Activated T-cell treated with anti-CD3 and anti-CD28 coated beads, Interleukin-2, amount 50 U/mL, for 1 hour (primary cell): Measurements from ENCODE around the gene CDH23.

Source experiments
- DNase-seq: peaks from one replicate; pipeline ENCODE4 v3.0.0-alpha.2; 2020

The CDH23 gene

DNA sequence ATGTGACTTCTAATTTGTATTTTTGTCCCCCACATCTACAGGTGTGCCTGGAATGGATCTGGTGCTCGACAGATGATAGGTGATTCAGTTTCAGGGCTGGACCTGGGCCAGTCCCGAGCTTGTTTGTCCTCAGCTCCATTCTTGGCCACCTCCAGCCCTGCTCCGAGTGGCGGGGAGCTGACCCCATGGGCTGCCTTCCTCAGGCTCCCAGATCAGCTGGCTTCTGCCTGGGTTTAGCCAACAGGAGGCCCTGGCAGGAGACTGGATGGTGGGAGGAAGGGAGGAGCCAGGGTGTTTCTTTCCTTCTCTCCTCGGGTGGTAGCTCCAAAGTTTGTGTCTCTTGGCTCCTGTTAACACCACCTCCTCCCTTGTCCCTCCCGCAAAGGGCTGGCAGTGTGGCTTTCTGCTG, 75.2 kb downstream of the CDH23 start:
- DNase-seq, result no peak

DNA sequence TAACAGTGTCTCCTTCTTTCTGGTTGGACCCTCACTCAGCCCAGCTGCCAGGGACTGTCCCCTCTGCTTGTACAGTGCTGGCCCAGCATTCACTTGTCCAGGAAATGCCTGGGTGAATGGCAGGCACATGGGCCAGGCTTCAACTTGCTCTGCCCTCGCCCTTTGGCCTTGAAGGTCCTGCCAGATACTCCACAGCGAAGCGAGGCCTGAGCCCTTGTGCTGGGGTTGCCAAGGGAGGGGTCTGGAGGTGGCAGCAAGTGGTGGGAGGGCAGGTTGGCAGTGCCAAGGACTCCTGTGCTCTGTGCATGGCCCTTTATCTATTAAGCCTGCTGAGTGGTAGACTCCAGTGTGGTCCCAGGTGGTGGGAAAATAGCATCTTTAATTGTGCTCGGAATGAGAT, 75.7 kb downstream of the CDH23 start:
- no peak for DNase-seq

DNA sequence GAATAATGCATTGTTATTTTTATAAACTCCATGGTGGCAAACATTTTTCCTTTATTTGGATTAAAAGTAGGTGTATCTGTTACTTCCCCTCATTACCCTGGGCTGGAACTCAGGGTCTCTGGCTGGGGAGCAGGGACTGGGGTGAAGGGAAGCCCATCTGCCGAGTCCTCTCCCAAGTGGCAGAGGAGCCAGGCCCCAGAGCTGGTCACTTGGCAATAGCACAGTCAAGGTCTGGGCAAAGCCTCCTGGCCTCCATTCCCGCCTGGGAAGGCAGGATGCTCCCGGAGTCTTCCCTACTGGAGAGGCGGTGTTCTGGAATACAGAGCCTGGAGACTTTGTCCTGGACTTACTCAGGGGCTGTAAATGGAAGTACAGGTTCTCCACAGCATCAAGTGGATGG, 76.2 kb downstream of the CDH23 start:
- DNase-seq, result no peak

DNA sequence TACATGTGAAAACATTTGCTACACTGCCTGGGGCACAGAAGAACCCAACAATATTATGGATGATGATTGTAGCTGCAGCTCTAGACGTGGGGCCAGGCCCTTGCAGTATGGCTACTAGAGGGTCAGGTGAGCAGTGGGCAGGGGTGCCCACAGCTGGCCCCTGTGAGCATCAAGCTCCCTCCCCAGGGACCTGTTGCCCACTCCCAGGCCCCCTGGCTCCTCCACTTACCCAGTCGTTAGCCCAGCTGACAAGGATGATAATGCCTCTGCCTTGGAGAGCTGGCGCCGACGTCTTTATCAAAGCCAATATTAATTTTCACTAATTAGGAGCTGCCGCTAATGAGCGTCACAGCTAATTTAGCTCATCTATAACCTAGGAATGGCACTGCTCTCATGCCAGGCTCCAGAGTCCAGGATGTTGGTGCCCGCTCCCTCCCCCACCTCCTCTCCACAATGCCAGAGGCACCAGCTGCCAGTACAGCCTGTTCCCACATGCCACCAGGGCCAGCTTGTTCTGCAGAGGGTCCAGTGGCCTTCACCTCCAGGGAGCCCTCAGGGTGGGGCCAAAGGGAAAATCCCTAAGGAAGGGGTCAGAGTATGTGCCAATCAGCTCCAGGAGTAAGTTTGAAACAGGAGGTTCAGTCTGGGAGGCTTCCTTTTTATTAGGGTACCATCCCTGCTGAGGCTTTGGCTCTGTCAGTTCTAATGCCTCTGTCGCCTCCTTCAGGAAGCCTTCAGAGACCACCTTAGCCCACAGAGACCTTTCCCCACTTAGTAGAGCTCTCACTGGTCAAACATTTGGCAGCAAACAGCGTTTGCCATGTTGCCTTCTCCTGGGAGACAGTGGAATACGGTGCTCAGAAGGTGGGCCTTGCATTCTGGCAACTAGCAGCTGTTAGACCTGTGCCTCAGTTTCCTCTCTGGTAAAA, 77.2 kb downstream of the CDH23 start:
- no peak for DNase-seq

DNA sequence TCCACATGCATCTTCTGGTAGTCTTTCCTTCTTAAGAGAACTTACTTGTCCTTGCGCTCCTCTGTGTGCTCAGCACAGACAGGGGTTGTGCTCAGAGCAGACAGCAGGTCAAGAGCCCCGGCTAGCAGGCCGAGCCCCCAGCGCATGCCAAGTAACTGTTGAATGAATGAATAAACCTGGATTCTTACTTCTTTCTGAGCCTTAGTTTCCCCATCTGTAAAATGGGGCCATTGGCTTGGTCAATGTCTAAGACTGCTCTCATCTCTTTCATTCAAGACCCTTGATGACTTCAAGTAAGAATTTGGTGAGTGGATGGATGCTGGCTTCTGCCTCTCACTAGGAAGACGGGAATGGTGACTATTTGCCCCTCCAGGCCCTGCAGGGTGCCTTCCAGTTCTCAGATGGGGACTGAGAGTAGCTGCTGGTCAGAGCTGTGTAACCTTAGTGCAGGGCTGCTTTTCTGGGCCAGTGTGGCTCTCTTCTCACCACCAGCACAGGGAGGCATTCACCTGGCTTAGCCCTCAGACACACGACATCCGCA, 78.1 kb downstream of the CDH23 start:
- no peak for DNase-seq

DNA sequence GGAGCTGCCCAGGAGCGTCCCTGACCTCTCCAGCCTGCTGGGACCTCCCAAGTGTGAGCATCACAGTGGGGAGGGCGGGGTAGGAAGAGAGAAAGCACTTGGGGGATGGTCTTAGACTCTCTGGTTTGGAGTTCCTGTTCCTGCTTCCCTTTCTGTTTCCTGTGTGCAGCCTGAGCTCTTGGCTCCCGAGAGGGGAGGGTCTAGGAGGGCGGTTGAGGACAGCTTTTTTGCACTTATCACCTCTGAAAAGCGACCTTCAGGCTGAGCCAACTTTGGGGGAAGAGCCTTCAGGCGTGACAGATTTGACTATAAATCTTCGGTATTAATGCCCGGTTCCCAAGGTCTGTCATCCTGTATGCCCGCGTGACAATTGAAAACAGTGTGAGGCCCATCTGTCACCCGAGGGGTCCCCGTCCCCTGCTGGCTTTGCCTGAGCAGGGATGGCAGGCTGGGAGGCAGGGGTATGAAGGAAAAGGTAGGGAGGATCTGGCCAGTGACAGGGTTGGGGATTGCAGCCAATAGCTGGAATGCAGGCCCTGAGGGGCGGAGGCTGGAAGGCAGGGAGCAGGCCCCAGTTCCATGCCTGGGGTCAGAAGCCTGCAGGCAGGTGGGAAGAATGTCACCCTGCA, 78.6 kb downstream of the CDH23 start:
- DNase-seq, result no peak

DNA sequence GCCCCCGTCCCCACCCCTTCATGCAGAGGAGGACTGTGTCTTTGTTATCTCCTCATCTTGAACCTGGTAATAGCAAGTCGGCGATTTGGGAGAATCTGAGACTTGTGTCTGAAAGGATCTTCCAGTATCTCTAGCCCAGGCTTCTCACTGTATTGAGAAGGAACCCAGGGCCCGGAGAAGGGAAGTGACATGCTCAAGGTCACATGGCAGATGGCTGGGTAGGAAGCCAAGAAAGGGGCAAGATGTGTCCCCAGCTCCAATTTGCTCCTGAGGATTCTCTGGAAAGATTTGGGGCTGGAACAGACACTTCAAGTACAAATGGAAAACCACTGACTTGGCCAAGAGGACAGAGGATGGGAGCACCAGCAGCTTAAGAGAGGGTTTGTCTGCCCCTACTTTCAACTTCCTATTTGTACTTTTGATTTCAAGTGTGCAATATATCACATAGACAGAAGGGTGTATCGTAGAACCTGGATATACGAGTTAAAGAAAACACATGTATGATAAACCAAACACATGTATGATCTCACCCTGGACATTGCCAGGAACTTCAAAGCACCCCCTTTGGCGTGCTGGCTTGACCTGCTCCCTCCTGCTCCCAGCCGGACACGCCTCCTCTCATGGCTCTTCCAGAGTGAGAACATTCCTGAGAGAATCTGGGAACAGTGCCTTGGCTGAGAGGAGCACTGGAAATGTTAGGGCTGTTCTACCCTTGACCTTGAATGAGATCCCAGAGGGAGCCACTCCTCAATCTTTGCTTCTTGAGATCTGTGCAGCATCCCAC, 79.7 kb downstream of the CDH23 start:
- no peak for DNase-seq

DNA sequence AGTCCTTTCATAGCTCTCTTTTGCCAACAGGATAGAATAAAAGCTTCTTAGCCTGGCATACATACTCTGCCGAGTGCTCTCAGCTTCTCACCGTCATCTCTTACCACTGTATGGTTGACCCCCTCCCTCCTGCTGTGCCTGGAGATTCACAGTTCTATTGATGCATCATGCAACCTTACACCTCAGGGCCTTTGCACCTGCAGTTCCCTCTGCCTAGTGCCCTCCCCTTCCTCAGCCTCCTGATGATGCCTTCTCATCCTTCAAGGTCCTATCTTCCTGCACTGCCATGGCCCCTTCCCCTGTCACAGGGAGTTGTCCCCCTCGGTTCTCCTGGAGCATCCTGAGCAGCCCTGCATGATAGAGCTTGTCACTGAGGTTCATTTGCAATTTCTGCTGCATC, 81.5 kb downstream of the CDH23 start:
- no peak for DNase-seq

DNA sequence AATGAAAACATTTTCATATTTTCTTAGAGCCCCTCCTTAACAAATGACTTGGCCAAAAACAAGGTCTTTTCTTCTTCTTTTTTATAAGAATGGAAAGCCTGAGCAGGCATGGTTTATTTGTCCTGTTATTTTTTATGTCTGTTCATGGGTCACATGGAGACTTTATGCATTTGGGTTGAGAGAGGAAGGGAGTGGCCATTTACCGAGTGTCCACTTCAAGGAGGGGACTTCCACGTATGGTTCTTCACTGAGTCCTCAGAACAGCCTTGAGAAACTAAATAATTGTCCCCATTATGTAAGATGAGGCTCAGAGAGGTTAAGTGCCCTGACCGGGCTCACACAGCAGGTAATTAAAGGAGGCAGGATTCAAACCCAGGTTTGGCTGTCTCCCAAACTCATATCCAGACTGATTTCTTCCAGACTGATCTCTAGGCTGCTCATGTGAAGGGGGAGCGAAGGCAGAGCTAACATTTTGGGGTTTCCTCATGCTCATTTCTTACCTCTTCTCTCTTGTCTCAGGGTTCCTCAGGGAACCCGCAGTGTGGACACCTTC, 82.2 kb downstream of the CDH23 start:
- DNase-seq, result no peak

DNA sequence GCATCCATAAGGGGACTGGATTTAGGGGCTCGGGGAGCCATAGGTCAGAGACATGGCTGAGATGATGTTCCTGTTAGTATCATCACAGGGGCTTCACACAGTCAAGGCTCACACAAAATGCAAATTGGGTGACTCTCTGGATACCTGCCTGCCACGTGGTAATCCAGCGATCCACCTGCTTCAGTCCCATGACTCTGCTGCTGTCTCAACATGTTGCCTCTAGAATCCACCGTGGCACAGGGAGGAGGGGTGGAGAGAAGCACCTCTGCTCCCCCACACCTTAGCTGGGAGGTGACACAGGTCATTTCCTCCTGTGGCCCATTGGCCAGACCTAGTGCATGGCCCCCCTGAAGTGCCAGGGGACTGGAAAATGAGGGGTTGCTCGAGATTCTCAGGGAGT, 83.1 kb downstream of the CDH23 start:
- DNase-seq, result no peak

DNA sequence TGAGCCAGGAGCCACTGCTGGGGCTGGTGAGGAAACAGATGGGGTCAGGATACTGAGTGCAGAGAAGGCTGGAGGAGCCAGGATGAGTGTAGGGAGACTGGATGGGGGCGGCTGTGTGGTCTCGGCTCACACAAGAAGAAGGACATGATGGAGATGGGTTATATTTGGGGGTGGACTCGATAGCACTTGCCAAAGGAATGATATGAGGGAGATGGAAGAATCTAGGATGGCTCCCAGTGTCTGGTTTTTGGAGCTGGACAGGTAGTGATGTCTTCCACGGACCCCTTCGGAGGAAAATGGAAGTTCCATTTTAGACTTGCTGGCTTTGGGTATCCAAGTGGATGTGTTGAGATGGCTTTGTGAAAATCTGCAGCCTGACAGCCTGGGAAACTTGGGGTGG, 83.9 kb downstream of the CDH23 start:
- DNase-seq, result no peak

DNA sequence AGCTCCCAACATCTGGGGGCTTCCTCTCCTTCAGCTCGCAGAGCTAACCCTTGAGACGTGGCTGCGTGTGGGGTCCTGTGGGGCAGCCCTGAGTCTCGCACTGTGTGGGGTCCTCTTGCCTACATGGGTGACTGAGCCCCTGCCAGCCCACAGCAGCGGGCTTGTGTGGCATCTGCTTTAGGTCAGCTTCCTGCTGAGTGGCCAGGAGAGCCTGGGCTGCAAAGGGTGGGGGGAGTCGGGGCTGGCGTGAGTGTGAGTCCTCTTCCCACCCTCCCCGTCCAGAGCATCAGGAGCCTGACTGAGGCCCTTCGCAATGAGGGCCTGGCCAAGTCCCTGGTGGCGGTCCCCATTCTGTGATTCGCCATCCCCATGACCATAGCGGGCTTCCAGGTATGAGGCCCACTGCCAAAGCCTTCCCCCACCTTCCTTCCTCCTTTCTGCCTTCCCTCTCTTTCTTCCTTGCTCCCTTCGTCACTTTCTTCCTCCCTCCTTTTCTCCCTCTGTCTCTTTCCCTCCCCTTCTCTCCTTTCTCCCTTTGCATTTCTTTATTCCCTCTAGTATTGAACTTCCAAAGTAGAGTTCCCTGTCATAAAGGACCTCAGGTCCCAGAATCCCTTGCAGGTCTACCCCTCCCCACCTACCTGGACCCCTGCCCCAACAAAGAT, 85.2 kb downstream of the CDH23 start:
- DNase-seq, result no peak

DNA sequence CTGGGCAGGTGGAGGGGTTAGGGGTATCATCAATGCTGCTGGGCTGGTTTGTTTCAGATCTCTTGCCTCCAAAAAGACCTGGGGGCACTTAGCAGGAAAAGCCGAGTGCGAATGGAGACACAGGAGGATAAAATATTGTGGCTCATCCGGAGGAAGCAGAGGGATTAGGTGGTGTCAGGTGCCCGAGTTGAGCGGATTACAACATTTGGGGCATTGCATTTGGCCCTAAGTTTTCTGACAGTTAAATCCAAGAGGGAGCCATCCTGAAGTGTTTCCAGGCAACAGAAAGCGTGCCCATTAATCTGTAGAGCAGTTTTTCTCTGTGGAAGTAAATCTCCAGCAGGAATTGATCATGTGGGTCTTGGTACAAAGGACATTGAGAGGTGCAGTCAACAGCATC, 85.9 kb downstream of the CDH23 start:
- no peak for DNase-seq

DNA sequence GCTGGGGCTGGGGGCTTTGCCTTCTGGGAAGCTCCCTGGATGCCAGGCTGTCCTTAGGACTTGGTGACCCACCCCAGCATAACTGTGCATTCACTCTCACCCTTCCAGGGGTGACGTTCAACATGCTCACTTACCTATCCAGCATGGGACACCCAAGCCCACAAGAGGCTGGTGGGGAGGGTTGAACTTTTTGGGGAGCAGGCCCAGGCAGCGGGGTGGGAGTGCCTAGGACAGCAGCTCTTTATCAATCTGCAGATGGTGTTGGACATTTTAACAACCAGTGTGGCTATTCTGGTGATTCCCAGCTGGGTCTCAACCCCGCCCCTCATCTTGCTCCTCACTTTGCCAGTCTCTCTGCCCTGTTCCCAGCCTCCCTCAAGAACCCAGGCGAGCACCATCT, 86.4 kb downstream of the CDH23 start:
- no peak for DNase-seq

DNA sequence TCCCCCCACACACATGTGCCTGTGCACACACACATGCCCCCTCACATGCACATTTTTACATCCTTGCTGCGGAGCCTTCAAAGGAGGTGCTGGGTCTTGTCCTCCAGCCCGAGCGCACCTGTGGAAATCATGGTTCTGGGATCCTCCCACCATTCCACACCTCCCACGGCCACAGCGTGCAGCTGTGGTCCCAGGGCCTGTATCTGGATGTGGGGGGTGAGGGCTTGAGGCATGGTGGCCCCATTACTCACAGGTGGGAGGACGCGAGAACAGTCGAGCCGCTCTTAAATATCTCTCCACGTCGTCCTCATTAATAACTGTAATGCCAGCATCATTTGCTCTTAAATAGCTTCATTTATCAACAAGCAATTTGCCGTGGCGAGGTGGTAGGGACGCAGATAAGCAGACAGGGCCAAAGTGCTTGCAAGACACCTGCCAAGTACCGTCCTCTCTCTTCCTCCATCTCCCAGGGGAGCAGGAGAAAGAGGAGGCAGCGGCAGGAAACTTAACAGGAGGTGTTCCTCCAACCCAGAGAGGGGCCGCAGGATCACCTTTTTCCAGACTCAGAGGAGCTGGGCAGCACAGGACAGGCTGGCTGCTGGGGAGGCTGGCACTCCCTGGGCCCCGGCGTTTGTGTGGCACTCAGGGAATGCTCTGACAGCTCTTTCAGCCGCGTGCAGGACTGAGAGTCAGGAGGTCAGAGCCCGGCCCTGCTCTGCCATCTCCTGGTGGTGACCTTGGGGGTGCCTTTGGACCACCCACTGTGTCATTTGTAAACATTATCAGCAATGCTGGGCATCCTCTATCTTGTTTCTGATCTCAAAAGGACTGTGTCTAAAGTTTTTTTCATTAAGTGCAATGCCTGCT, 87.4 kb downstream of the CDH23 start:
- DNase-seq, result no peak

DNA sequence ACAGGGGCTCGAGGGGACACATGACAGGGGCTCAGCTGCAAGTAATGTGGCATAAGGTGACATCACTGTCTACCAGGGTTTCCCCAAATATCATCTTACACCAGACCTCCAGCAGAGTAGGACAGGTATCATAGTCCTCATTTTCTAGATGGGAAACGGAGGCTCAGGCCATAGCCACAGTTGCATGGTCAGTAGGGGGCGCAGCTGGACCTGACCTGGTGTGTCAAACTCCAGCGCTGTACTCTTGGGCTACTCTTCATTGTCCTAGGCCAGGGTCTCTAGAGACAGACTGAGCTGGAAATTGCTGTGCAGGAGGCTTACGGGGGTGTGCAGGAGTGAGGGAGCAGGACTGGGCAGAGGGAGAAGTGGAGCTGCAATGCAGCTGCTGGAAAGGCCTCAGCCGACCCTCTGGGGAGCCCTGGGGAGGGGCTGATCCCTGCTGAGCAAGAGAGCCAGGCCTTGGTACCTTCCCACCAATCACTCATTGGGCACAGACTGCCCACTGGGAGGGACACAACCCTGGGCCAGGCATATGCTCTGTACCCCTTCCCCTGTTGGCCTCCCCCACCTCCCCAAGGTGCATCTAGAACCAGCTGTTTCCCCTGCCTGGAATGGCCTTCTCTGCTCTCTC, 89.9 kb downstream of the CDH23 start:
- no peak for DNase-seq

DNA sequence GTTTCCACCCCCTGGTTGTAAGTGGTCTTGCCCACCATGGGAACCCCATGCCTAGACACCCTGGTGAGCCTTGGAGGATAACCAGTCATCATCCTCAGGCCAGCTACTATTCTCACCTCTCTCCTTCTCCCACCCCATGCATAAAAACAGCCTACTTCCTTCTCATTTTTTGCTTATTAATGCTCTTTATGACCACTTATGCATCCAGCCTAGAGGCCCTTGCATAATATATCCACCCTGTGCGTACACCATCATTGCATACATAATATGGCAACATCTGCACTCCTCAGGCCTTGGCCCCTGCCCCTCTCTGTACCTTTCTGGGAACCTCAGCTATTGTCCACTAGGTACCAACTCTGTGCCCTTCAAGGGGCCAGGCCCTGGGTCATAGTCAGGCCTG, 91.0 kb downstream of the CDH23 start:
- DNase-seq, result no peak

DNA sequence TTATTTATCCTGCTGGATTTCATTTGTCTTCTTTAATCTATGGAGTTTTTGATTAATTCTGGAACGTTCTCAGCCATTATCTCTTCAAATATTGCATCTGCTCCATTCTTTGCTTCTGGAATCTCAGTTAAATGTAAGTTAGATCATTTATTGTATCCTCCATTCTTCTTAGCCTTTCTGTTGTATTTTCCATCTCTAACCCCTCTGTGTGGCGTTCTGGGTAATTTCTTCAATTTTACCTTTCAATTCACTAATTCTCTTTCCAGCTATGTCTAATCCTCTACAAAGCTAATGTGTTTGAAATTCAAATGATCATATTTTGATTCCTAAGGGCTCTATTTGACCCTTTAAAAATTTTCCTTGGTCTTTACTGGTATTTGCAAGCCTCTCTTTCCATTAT, 92.4 kb downstream of the CDH23 start:
- no peak for DNase-seq

DNA sequence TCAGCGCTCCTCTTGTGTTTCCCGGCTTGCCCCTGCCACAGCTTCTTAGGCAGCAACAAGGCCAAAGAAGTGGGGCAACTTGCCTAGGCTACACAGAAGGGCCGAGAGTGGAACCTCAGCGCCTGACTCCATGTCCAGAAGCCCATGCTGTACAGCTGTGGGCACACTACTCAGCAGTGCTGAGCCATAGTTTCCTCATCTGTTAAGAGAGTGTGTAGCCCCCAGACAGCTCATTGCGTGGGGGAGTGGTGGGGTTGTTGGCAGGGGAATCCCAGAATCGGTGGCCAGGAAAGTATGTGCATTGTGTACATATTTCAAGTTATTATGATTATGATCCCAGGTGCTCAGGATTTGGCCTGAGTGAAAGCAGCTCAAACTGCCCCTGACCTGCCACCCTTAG, 96.2 kb downstream of the CDH23 start:
- DNase-seq, result no peak

DNA sequence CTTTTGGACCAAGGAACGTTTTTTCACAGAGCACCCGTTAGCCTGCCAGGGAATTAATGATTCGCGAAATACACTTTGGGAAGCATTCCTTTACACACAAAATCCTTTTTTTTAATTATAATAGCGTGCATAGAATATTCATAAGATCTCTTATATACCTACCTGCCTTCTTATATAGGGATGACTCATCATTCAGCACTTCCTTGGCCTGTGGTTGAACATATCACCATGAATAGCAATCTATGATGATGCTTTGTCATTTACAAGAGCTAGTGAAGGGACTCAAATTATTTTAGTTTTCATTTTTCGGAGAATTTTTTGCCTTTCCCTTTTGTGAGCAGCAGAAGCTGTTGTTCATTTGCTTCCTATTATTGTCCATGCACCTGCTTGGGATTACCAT, 97.0 kb downstream of the CDH23 start:
- DNase-seq, result no peak

DNA sequence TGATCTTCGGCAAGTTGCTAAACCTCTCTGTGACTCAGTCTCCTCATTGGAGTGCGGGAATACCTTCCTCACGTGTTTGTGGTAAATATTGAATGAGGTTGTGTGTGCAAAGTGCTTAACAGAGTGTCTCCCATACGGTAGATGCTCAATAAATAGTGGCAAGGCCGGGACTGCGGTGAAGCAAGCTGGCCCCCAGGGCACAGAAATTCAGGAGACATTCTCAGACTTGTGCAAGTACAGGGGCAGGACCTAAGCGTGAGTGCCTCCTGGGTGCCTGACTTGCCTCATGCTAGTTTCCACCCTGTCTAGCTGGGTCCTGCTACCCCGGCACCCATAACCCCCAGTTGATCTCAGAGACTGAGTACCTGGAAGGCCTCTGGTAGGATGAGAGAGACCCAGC, 97.8 kb downstream of the CDH23 start:
- DNase-seq, result no peak
